ENCODE data around the gene LKAAEAR1.

DNA sequence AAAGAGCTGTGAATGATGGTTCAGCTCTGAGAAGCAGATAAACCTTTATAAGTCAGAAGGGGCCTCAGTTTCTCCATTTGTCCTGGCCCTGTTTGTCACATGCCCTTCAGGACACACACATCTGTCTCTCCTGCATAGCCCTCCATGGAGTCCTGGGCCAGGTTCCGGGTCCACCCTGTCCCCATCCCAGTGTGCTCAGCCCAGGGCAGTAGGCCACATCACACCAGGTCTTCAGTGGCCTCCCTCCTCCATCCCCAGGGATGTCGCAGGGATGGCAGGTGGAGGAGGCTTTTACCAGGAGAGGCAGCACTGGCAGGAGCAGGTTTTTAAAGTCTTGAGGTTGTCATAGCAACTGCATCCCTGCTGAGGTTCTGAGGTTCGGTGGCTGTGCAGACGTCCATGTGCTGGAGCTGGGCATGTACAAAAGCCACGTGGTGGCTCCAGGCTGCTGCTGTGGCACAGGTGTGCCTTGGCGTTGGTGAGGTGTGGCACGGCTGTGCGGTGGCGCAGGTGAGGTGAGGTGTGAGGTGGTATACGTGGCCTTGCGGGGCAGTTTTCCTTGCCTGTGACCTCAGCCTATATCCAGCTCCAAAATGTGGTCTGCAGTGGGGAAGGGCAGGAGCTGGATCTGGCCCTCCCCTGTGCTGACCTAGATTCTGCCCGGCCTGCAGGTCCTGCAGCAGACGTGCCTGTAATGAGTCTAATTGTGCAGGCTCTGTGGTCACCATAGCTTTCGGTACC lies 31.1 kb upstream of the LKAAEAR1 start:
- TF ChIP-seq SIN3A (IDR thresholded peaks at IDR 0.05; ENCODE audit: borderline replicate concordance, insufficient read depth, low read length) (no peak), POLR2AphosphoS5 (IDR thresholded peaks at IDR 0.05; ENCODE audit: low read depth, low read length) (no peak), FOXP2 (optimal IDR thresholded peaks at IDR 0.05; ENCODE audit: borderline replicate concordance, extremely low read depth, extremely low read length, insufficient read depth) (no peak)
- TF ChIP-seq, protein P1, sequence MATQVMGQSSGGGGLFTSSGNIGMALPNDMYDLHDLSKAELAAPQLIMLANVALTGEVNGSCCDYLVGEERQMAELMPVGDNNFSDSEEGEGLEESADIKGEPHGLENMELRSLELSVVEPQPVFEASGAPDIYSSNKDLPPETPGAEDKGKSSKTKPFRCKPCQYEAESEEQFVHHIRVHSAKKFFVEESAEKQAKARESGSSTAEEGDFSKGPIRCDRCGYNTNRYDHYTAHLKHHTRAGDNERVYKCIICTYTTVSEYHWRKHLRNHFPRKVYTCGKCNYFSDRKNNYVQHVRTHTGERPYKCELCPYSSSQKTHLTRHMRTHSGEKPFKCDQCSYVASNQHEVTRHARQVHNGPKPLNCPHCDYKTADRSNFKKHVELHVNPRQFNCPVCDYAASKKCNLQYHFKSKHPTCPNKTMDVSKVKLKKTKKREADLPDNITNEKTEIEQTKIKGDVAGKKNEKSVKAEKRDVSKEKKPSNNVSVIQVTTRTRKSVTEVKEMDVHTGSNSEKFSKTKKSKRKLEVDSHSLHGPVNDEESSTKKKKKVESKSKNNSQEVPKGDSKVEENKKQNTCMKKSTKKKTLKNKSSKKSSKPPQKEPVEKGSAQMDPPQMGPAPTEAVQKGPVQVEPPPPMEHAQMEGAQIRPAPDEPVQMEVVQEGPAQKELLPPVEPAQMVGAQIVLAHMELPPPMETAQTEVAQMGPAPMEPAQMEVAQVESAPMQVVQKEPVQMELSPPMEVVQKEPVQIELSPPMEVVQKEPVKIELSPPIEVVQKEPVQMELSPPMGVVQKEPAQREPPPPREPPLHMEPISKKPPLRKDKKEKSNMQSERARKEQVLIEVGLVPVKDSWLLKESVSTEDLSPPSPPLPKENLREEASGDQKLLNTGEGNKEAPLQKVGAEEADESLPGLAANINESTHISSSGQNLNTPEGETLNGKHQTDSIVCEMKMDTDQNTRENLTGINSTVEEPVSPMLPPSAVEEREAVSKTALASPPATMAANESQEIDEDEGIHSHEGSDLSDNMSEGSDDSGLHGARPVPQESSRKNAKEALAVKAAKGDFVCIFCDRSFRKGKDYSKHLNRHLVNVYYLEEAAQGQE (IDR thresholded peaks at IDR 0.05; ENCODE audit: insufficient read depth in 1 of 2, low read depth in 2 of 2, low read length in 2 of 2), result no peak

Data from PFSK-1 (cell line).